Measurements from ENCODE around the gene OLFM4. TPM values are rescaled to one million over a fixed set of nuclear protein-coding genes. Genes with fewer than 3 reads are reported as not detected.

The OLFM4 gene, protein sequence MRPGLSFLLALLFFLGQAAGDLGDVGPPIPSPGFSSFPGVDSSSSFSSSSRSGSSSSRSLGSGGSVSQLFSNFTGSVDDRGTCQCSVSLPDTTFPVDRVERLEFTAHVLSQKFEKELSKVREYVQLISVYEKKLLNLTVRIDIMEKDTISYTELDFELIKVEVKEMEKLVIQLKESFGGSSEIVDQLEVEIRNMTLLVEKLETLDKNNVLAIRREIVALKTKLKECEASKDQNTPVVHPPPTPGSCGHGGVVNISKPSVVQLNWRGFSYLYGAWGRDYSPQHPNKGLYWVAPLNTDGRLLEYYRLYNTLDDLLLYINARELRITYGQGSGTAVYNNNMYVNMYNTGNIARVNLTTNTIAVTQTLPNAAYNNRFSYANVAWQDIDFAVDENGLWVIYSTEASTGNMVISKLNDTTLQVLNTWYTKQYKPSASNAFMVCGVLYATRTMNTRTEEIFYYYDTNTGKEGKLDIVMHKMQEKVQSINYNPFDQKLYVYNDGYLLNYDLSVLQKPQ
- total RNA-seq, result not detected in 2 replicates

DNA sequence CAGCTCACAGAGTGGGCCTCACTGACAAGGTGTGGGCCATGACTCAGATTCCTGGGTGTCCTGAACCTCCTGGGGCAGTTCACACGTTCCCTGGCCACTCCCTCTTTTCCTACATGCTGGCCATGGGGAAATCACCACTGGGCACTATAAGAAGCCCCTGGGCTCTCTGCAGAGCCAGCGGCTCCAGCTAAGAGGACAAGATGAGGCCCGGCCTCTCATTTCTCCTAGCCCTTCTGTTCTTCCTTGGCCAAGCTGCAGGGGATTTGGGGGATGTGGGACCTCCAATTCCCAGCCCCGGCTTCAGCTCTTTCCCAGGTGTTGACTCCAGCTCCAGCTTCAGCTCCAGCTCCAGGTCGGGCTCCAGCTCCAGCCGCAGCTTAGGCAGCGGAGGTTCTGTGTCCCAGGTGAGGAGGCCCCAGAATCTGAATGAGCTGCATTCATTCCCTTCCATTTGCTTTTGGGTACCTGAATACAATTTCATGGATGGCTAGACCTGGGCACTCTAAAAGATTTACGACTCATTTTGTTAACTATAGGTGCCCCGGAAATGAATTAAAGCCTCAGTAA lies at the start of gene OLFM4:
OLFM4 (plus strand) TSS at position 177 of the 567 bp plus-strand sequence; CDS start at position 201, 24 bp downstream.
- no peak for DNase-seq (ENCODE audit: low read depth, low spot score)

DNA sequence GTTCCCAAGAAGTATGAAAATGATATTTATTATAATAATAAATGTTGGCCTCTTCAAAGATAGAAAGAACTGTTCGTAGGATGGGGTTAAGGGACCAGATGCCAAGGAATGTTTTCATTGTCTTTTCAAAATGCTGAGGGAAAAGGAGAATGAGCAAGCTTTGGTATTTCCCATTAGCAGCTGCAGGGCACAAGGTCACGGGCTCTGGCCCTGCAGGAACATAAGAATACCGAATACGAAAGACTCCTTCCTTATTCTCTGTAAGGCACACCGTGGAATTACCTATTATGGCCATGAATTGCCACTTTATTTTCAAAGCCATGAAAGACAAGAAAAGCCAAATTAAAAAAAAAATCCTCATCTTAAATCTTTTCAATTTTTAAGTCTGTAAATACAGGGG lies 49.6 kb upstream of the OLFM4 start:
- no peak for DNase-seq (ENCODE audit: low read depth, low spot score)

DNA sequence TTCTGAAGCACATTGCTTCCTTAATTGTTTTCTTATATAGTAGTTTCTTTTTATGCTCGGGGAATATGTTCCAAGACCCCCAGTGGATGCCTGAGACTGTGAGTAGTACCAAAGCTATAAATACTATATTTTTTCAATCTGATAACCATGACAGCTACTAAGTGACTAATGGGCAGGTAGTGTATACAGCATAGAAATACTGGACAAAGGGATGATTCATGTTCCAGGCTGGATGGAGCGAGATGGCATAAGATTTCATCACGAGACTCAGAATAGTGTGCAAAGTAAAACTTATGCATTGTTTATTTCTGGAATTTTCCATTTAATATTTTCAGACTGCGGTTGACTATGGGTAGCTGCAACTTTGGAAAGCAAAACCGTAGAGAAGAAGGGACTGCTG lies 47.9 kb upstream of the OLFM4 start:
- no peak for DNase-seq (ENCODE audit: low read depth, low spot score)

DNA sequence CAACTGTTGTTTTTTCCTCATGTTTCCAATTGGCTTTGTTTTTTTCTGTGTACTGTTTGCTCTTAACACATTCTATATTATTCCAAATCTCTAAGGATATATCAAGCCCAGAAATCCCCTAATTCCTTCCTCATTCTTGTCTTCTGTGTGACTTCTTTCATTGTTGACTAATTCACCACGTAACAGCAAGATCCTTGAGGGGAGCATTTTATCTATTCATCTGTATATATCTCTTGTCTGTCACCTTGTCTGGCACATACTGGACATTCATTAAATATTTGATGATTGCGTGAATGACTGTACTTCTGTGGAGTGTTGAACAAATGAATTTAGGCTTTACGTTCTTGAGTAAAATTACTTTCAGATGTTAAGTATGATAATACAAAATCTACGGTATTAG lies 44.8 kb upstream of the OLFM4 start:
- no peak for DNase-seq (ENCODE audit: low read depth, low spot score)

DNA sequence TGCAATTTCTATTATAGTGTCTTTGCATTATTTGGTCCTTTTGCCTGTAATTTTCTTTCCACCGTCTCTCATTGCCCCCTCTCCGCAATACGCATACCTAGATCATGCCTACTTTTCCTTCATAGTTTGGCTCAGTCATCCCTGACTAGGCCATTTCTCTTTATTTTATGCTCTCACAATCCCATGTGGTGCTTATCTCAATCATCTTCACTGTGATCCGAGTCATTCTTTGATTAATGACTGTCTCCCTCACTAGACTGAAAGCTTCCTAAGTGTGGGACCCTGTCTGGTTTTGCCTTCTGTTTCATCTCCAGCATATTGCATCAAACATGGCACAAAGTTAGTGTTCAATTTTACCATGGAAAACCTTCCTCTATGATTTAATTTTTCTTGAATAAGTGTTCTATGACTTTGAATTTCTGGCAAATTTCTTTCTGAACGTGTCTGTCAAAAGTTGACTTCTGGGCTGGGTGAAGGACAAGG lies 43.7 kb upstream of the OLFM4 start:
- DNase-seq (ENCODE audit: low read depth, low spot score), result no peak

DNA sequence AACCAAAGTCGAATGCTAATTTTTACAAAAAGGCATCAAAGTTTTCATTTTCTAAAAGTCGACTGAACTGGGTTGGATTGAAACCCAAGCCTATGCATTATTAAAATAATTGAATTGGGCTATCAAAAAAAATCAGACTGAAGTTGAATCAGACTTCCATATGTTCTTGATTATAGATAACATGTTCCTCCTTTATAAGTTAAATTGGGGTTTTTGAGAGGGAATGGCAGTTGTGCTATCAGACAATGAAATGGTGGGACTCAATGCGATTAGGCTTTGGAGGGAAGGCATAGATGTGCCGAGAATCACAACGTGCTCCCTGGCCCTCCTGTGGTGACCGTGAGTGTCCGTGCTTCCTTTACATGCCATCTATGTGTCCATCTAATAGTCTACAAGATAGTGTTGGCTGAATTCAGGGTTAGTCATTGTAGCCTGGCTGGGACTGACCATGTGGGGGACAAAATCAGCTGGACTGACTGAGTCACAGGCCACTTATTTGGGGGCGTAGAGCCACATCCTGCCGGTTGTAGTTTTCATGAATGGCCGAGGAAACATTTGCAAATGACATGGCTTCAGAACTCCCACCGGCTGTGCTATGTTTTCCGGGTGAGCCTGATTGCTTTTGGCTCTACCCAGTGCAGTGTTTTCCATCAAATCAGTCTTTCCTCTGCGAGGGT lies 37.1 kb upstream of the OLFM4 start:
- no peak for DNase-seq (ENCODE audit: low read depth, low spot score)

DNA sequence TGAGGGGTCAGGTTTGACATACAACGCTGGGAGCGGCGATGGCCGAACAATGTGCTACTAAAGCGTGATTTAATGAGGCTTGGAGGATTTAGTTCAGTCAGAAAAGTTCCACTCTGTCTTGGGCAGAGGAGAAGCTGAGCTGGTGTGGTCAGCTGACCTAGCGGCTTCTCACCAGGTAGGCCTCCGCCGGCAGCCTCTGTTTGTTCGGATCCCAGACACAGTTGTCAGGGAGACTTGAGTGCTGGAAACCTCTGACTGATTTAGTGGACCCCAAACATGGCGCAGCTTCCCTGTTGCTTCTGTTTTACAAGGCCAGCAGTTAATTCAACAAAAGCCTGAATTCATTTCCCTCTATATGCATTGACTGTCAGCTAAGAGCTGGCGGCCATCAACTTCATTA lies 36.5 kb upstream of the OLFM4 start:
- DNase-seq (ENCODE audit: low read depth, low spot score), result no peak

DNA sequence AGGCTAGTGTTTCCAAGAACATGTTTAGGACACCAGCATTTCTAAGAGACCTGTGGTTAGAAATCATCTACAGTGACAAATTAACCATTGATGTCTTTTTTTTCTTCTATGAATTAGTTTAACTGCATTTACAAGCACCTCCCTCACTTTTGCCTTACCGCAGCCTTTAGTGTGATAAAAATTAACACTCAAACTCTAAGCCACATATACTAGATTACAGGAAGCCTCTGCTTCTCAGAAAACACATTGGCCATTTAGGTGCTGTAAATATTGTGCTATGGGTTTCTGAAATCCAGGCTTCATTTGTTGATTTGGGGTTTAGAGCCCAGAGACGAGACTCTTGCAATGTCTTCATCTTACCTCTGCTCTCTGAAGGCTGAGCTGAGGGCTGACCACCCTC lies 34.6 kb upstream of the OLFM4 start:
- DNase-seq (ENCODE audit: low read depth, low spot score), result no peak

DNA sequence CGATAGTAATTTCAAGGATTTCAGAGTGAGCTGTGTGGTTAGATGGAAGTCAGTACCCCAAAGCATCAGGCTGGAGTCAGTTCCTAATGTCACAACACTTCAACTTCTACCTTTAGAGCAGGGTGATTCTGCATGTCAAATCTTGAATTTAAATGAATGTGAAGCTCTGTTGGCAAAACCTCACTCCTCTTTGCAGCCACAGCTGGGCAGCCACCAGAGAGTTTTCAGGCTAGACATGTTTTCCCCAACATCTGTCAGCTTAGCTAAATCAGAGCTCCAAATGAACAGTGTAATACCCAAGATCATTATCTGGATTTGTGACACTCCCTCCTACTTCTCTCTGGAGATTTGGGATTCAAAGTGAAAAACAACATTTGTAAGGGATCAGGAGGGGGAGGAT lies 33.7 kb upstream of the OLFM4 start:
- DNase-seq (ENCODE audit: low read depth, low spot score), result no peak

DNA sequence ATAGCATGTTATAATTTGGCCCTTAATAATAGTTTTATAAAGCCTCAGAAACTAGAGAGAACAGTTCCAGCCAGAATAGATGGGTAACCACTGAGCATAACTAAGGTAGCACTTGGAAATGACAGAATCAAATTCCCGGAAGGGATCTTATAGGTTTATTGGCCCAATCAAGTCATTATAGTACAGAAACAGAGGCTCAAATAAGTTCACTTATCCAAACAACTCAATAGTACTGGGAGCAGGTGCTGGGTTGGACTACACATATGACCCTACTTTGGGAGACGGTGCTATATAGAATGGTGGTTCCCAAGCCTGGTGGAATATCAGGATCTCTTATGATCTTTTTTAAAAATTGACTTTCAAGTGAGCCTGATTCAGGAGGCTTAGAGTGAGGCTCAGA lies 32.7 kb upstream of the OLFM4 start:
- DNase-seq (ENCODE audit: low read depth, low spot score), result no peak

DNA sequence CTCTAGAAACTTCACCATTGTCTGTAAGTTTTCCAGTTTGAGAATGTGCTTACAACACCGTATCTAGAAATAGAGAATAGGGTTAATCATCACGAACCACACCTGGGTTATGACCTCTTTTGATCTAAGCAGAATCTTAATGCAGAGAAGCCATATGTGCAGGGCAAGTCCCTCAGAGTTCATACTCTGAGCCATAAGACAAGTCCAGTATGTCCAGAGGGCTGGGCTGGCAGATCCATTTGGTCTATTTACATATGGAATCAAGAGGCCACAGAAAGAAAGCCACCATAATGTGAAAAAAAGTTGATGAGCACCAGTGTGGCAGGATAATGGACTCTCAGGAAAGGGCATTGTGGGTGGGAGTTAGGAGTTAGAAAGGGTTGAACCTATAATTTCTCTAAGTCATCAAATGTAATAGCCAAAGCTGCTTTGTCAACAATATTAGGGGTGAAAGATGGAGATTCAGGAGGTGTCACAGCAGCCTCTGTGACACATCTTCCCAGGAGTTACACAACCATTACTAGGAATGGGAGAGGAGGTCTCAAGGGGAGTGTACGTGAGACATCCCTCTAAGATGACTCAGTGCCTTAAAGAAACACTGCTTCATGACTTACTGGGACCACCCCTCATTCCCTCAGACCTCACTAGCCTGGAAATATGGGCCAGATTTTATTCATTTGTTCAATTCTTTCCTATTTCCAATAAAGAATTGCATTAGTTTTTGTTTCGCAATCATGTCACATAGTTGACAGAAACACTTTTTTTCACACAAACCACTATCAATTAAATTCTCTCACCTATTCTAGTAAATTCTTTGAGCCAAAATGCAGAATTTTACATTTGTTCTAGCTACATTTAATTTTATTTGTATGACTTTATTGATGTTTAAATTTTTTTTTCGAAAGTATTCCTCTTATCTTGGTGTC lies 30.4 kb upstream of the OLFM4 start:
- no peak for DNase-seq (ENCODE audit: low read depth, low spot score)

DNA sequence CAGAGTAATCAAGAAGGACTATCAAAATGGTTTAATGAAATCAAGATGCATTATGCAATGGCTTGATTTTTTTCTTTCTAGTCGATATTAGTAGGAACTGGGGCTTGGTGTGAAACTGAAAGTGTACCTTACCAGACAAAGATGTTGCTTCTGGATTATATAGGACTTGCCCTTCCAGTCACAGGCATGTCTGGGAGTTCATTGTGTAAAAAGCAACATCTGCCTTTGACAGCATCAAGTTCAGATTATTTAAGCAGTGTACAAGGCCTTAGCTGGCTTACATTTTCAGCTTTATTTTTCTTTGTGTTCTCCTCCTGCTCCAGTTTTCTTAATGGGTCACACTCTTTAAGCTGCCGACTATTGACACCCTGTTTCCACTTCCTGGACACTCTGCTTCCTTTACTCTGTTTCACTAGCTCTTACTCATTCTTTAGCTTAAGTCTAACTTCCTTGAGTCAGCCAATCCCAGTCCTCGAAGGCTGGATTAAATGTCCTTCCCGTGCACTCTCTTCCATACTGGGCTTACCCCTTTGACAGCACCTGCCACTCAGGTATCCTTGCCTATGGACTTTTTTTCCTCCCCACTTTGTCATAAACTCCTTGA lies 29.4 kb upstream of the OLFM4 start:
- DNase-seq (ENCODE audit: low read depth, low spot score), result no peak

DNA sequence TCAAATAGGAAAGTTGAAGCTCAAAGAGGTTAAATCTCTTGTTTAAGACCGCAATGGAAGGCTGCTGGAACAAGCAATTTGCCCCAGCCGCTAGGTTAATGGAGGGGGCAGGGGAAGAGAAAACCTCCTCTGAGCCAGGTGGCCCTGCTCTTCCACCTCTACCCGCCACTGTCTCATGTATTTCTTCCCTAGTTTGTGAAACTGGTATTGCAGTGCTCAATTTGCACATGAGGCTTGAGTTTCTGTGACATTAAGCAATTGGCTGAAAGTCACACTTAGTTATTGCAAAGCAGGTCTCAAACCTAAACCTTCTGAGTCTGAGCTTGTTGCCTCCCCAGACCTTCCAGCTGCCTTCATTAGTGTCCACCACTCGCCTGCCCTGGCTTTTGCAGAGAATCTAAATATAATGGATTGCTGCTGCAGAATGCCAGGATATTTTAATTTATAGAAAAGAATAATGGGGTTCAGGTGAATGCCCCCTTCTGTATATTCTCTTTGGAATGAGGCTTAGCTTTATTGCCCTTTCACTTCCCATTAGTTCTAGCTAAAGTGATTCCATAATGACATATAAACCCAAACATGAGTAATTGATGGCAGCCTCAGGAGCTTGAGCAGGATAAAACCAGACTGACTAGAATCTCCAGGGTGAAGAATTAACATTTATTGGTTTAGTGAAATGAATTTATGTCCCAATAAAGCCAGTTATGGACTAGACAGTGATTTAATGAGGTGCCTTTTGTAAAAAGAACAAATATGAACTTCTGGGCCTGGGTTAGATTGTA lies 27.0 kb upstream of the OLFM4 start:
- no peak for DNase-seq (ENCODE audit: low read depth, low spot score)

DNA sequence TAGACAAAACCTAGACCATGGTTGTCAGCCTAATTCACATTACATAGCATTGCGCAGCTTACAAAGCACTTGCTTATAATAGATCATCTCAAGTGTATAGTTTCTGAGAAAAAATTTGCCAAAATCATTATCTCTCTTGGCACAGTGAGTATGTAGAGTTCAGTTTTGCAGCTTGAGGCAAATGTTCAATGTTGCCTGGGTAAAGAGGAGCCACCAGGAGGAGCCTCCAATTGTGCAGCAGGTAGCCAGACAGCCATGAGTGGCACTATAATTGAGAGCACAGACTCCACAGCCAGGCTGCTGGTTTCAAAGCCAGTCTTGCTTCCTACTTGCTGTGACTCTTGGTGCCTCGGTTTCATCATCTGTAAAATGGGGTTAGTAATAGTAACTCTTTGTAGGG lies 24.0 kb upstream of the OLFM4 start:
- no peak for DNase-seq (ENCODE audit: low read depth, low spot score)

DNA sequence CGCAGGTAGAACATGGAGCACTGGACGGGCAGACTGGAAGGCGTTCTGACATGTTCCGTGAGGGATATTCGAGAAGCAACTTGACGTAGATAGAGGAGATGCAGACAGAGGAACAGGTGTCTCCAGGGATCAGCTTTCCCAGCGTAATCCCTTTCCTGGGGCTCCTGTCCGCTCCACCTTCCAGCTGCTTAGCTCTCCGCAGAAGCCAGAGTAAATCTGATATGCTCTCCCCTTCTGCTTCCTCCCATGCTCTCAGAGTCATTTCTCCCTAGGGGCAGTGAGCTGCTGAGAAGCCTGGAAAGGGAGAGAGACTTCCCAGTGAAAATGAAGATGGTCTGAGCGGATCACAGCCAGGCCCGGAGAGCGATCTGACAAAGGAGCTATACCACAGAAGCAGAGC lies 23.0 kb upstream of the OLFM4 start:
- no peak for DNase-seq (ENCODE audit: low read depth, low spot score)

DNA sequence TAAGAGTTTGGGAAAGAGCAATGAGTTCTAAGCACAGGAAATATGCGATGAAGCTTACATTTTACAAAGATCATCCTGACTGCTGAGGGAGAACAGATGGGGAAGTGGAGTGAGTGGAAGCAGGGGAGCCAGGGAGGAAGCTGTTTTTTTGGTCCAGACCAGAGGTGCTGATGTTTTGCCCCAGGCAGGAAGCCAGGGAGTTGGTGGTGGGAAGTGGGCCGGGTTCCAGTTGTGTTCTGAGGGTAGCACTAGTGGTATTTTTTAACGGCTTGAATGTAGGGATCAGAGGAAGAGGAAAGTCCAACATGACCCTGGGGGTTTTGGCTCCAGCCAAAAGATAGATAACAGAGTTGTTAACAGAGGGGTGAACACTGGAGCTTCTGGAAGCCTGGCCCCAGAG lies 20.7 kb upstream of the OLFM4 start:
- no peak for DNase-seq (ENCODE audit: low read depth, low spot score)

DNA sequence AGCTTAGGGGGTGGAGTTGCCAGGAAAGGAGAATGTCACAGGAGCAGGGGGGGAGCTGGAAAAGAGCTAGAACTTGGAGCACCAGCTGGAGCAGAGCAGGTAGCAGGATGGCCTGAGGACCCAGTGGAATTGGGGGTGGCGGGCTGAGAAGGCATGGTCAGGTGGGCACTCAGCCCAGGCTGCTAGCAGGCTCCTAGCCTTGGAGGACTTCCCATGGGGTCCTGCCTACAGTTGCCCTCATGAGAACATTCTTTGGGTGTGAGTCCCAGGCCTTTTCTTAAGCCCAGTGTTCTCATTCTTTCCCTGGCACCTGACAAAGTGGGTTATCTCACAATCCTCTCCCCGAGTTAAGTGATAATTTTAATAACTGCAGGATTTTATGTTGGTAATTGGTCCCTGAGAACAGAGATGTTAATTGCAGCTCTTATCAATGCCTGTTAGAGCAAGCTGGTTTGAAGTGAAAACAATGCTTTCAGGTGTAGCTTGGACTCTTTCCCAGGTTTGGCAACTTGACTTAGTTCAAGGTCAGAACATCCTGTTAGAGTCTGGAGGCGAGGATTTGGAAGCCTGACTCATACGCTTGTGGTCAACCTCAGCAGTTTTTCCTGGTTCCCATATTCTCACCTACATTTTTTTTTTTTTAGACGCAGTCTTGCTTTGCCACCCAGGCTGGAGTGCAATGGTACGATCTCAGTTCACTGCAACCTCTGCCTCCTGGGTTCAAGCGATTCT lies 18.1 kb upstream of the OLFM4 start:
- no peak for DNase-seq (ENCODE audit: low read depth, low spot score)

DNA sequence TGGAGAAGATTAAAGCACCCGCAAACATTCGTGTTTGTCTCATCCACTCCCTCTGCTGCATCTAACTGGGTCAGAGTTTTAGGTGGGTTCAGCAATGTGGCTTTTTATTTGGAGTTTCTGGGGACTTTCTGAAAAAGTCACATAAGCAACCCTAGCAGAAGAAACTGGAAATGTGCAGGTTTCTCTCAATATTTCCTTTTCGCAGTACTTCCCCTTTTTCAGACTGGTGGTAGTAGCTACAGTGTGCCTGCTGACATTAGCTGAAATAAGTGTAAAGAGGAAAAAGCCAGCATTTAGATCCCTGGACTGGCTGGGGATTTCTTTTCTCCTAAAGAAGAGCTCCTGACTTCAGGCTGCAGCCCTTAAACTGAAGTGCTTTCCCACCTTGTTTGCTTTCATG lies 15.9 kb upstream of the OLFM4 start:
- no peak for DNase-seq (ENCODE audit: low read depth, low spot score)

DNA sequence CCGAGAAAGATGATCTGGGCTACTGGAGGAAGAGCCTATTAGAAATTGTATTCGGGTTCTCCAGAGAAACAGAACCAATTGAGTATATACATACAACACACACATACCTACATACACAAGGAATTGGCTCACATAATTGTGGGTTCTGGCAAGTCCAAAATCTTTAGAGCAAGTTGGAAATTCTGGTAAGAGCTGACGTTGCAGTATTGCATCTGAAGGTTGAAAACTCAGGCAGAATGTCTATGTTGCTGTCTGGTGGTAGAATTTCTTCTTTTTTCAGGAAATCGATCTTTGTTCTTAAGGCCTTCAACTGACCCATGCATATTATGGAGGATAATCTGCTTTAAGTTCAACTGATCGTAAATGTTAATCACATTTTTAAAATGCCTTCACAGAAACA lies 15.5 kb upstream of the OLFM4 start:
- DNase-seq (ENCODE audit: low read depth, low spot score), result no peak
